OCI-LY7 (cell line): Measurements from ENCODE around the gene GSC2. TPM values are rescaled to one million over a fixed set of nuclear protein-coding genes. Genes with fewer than 3 reads are reported as not detected.

Source experiments
- BruUV-seq: library from RNA; stranded (reverse); fragments of 400-500 nt; replicated peaks from 2 replicates; lab custom pipeline; 2021; lab: Mats Ljungman, UMichigan
- CTCF ChIA-PET: fragments of 300-600 bp; sonication (Branson Sonifier 250); formaldehyde crosslinking; loops from one replicate; lab custom pipeline; 2022; ENCODE audit warnings: antibody characterized with exemption; ENCODE audit not compliant: unreplicated experiment; lab: Charles Lee
- POLR2A ChIA-PET: fragments of 300-600 bp; sonication (Branson Sonifier 250); formaldehyde crosslinking; loops from one replicate; lab custom pipeline; 2022; ENCODE audit warnings: antibody characterized with exemption; lab: Charles Lee
- DNase-seq: peaks from one replicate; pipeline ENCODE4 v3.0.0-alpha.2; 2015; ENCODE audit warnings: low spot score
- H2AFZ ChIP-seq: fragments of 200-600 bp; sonication (generic), shearing (Covaris generic); 2 replicates; pipeline ENCODE4 v1.6.1; 2014; ENCODE audit warnings: mild to moderate bottlenecking, antibody characterized with exemption, low read length, moderate library complexity
- H3K27ac ChIP-seq: fragments of 200-600 bp; sonication (generic); 2 replicates; pipeline ENCODE4 v1.5.1; 2014; ENCODE audit warnings: mixed run types, low read depth, mild to moderate bottlenecking, moderate library complexity, low read length, inconsistent platforms; ENCODE audit not compliant: poor library complexity, severe bottlenecking
- H3K36me3 ChIP-seq: fragments of 200-600 bp; sonication (generic); 2 replicates; pipeline ENCODE4 v1.6.1; 2014; ENCODE audit warnings: mild to moderate bottlenecking, antibody characterized with exemption, low read length, moderate library complexity, mixed read lengths; ENCODE audit not compliant: insufficient read depth
- H3K4me1 ChIP-seq: fragments of 200-600 bp; sonication (generic); 2 replicates; pipeline ENCODE4 v1.5.1; 2014; ENCODE audit warnings: mild to moderate bottlenecking, low read length; ENCODE audit not compliant: insufficient read depth, poor library complexity, severe bottlenecking
- H3K4me2 ChIP-seq: fragments of 200-600 bp; sonication (generic); 2 replicates; pipeline ENCODE4 v1.6.1; 2014; ENCODE audit warnings: mild to moderate bottlenecking, low read length
- H3K4me3 ChIP-seq: fragments of 200-600 bp; sonication (generic); 2 replicates; pipeline ENCODE4 v1.5.1; 2014; ENCODE audit warnings: mild to moderate bottlenecking, low read depth, low read length; ENCODE audit not compliant: poor library complexity, severe bottlenecking
- H3K79me2 ChIP-seq: fragments of 200-600 bp; sonication (generic); 2 replicates; pipeline ENCODE4 v1.6.1; 2016; ENCODE audit warnings: low read depth, mild to moderate bottlenecking, low read length, moderate library complexity, mixed read lengths; ENCODE audit not compliant: insufficient read depth
- H3K9me2 ChIP-seq: fragments of 200-600 bp; sonication (generic); 2 replicates; pipeline ENCODE4 v1.6.1; 2016; ENCODE audit warnings: mild to moderate bottlenecking, low read length, mixed read lengths; ENCODE audit not compliant: insufficient read depth
- H3K9me3 ChIP-seq: fragments of 200-600 bp; sonication (generic); 2 replicates; pipeline ENCODE4 v1.6.1; 2014; ENCODE audit warnings: mild to moderate bottlenecking, mixed run types, low read length, mixed read lengths
- H4K20me1 ChIP-seq: fragments of 200-600 bp; sonication (generic); 2 replicates; pipeline ENCODE4 v1.6.1; 2014; ENCODE audit warnings: mild to moderate bottlenecking, antibody characterized with exemption, low read length, moderate library complexity, mixed read lengths; ENCODE audit not compliant: insufficient read depth
- EZH2phosphoT487 ChIP-seq: fragments of 200-600 bp; sonication (generic); IDR thresholded peaks from 2 replicates; pipeline ENCODE4 v1.6.1; 2018; ENCODE audit warnings: low read depth, borderline replicate concordance, mild to moderate bottlenecking, mixed run types, antibody characterized with exemption, low read length, moderate library complexity, mixed read lengths
- intact Hi-C: fragments of 100-400 bp; cut with micrococcal nuclease; formaldehyde crosslinking; loops from one replicate; pipeline ENCODE4 v1.10.0; 2022; ENCODE audit not compliant: unreplicated experiment
- total RNA-seq, 2 experiments: library from RNA; depleted of rRNA in 1 of 2; stranded (reverse); fragments of >200 nt in 1 of 2; shearing (Covaris generic) in 1 of 2; gene quantifications; 2 replicates each; pipeline ENCODE4 v1.2.3, GENCODE V29; 2014 to 2022
- TF ChIP-seq, protein P1 (sequence below): fragments of 200-600 bp; sonication (generic); conservative IDR thresholded peaks from 2 replicates; pipeline ENCODE4 v1.5.1; 2014; ENCODE audit warnings: mild to moderate bottlenecking, antibody characterized with exemption, low read length, moderate library complexity, mixed read lengths

Gene GSC2
- total RNA-seq, 2 experiments from 2014 or later = not detected

DNA sequence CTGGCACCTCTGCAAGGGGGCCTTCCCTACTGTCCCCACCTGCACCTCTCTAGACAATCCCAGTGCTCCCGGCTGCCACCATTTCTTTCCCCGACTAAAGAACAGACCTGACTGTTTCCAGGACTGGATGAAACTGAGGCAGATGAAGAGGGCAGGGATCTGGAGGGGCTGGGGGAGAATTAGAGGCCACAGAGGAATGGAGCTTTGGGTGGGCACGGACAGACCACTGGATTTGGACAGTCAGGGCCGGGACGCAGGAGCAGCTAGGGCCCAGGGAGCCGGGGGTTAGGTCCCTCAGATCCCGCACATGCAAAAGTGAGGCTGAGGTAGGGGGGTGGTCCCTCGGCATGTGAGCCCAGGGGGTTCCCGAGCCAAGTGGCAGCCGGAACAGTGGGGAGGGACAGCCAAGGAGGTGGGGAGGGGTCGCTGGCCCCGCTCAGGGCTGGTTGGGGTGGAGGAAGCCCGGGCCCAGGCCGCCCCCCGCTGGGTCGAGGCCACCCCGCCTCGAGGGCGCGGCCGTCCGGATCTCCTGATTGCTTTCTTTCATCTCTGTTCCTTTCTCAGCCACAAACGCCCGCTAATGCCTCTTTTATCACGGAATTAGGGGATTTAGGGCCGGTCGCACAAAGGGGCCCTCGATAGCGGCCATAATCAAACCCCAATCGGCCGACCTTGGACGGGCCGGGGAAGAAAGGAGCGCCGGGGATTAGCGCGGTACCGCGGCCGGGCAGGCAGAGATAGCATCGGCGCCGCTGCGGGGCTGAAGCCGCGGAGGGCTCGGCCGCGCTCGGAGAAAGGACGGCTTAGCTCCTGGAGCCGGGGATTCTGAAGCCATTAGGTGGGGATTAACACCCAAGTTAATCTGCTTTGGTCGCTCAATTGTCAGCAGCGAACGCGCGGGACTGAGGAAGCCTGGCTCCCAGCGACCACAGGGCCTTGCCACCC lies 19.2 kb upstream of the GSC2 start:
- no peak overlapping the region for H3K4me3 ChIP-seq
- no peak overlapping the region for H3K4me2 ChIP-seq
- no peak overlapping the region for H3K27ac ChIP-seq
- no peaks in the 10 kb centered on the region for H3K36me3 ChIP-seq
- H2AFZ ChIP-seq = no peak overlapping the region
- intact Hi-C loops = no loop called here
- H3K4me1 ChIP-seq = peaks cover 21% of the 10 kb centered on the region
- H3K9me2 ChIP-seq = no peaks in the 10 kb centered on the region
- CTCF ChIA-PET = no interaction called here
- TF ChIP-seq EZH2phosphoT487 = no peak
- TF ChIP-seq, protein P1, sequence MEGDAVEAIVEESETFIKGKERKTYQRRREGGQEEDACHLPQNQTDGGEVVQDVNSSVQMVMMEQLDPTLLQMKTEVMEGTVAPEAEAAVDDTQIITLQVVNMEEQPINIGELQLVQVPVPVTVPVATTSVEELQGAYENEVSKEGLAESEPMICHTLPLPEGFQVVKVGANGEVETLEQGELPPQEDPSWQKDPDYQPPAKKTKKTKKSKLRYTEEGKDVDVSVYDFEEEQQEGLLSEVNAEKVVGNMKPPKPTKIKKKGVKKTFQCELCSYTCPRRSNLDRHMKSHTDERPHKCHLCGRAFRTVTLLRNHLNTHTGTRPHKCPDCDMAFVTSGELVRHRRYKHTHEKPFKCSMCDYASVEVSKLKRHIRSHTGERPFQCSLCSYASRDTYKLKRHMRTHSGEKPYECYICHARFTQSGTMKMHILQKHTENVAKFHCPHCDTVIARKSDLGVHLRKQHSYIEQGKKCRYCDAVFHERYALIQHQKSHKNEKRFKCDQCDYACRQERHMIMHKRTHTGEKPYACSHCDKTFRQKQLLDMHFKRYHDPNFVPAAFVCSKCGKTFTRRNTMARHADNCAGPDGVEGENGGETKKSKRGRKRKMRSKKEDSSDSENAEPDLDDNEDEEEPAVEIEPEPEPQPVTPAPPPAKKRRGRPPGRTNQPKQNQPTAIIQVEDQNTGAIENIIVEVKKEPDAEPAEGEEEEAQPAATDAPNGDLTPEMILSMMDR = no peak
- peaks cover 23% of the 10 kb centered on the region for H3K79me2 ChIP-seq
- DNase-seq = no peak
- POLR2A ChIA-PET = no interaction called here
- 0 out of 2 replicates have a peak, but pooled peaks cover 5% of the 10 kb centered on the region for H4K20me1 ChIP-seq
- no TSS peak for BruUV-seq
- H3K9me3 ChIP-seq = no peaks in the 10 kb centered on the region

DNA sequence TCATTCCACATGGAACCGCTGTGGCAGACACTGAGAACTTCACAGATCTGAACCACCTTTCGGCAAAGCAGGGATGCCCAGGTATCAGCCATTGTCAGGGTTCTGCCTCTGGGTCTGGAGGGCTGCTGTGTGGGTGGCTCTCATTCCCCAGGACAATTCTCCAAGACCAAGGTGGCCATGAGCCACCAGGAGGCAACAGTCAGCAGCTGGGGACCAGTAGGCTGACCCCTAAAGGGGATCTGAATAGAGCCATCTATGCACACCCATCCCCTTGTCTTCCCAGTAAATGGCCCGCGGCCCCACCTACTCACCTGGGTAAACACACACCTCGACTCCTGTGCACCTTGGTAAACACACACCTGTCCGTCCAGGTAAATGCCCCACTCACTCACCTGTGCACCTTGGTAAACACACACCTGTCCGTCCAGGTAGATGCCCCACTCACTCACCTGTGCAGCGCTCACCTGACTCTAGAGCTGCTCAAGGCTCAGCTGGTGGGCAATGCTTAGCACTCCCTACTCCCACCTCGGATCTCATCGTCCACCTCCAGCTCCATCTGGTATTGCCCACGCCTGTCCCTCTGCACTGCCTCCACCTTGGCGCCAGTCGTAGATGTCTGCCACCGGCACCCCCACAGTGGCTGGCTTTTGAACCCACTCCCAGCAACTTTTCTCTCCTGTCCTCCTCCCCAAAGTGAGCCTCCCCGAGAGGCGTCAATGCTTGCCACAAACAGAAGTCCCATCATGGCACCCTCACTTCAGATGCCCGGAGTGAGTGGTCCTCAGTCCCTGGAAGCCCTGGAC lies 18.2 kb upstream of the GSC2 start:
- H3K9me3 ChIP-seq = no peaks in the 10 kb centered on the region
- POLR2A ChIA-PET = no interaction called here
- no TSS peak for BruUV-seq
- H4K20me1 ChIP-seq = 0 out of 2 replicates have a peak, but pooled peaks cover 5% of the 10 kb centered on the region
- peaks cover 17% of the 10 kb centered on the region for H3K79me2 ChIP-seq
- TF ChIP-seq EZH2phosphoT487 = no peak
- TF ChIP-seq, protein P1 = 0 out of 2 replicates have a peak, but pooled peaks have one; percentile 11
- peaks cover 11% of the 10 kb centered on the region for H3K4me1 ChIP-seq
- no peak overlapping the region for H3K4me3 ChIP-seq
- CTCF ChIA-PET = no interaction called here
- H3K27ac ChIP-seq = no peak overlapping the region
- H3K4me2 ChIP-seq = no peak overlapping the region
- DNase-seq = no peak
- no peaks in the 10 kb centered on the region for H3K9me2 ChIP-seq
- H3K36me3 ChIP-seq = no peaks in the 10 kb centered on the region
- no peak overlapping the region for H2AFZ ChIP-seq
- intact Hi-C loops = no loop called here
